HepG2 (cell line): ENCODE measurements around the gene EEF1AKMT4. TPM values are rescaled to one million over a fixed set of nuclear protein-coding genes. Genes with fewer than 3 reads are reported as not detected.
A peak's percentile ranks its signal among the peaks of the same experiment; 100 is the strongest.

Experiments
- BRCA1 ChIP-seq: sonication (generic); formaldehyde crosslinking; IDR thresholded peaks from 2 replicates; pipeline ENCODE4 v1.4.0; 2020; ENCODE audit warnings: missing genetic modification reagents
- ELF1 ChIP-seq: sonication (generic); formaldehyde crosslinking; IDR thresholded peaks from 2 replicates; pipeline ENCODE4 v1.4.0; 2020; ENCODE audit warnings: missing genetic modification reagents
- ZNF136 ChIP-seq: sonication (generic); formaldehyde crosslinking; IDR thresholded peaks from 2 replicates; pipeline ENCODE4 v1.8.1; 2022; ENCODE audit warnings: low read depth, mild to moderate bottlenecking, moderate library complexity, missing genetic modification reagents
- ZNF329 ChIP-seq: sonication (generic); formaldehyde crosslinking; IDR thresholded peaks from 2 replicates; pipeline ENCODE4 v1.9.0; 2021; ENCODE audit warnings: low read depth, mild to moderate bottlenecking, missing genetic modification reagents
- ZNF709 ChIP-seq: sonication (generic); formaldehyde crosslinking; IDR thresholded peaks from 2 replicates; pipeline ENCODE4 v1.5.0; 2020; ENCODE audit warnings: mild to moderate bottlenecking, missing genetic modification reagents
- ZSCAN30 ChIP-seq: sonication (generic); formaldehyde crosslinking; IDR thresholded peaks from 2 replicates; pipeline ENCODE4 v1.5.0; 2020; ENCODE audit warnings: mild to moderate bottlenecking, missing genetic modification reagents
- polyA plus RNA-seq, 8 experiments: library from polyadenylated mRNA; depleted of rRNA in 3 of 8; stranded (reverse) in 7 of 8; unstranded in 1 of 8; fragments of >200 nt; fragmentation: Illumina TruSeq in 4 of 8; extraction: Trizol in 4 of 8; gene quantifications; 2 replicates each; pipeline versions ENCODE4 v1.2.1 to v1.2.3, GENCODE V29; 2011 to 2016; ENCODE audit warnings: low read depth in 4 of 8, missing spikeins in 1 of 8, mixed read lengths in 1 of 8; ENCODE audit not compliant: insufficient read depth in 1 of 8
- total RNA-seq, 5 experiments: library from RNA; depleted of rRNA; stranded (reverse); fragments of >200 nt; fragmentation: Illumina TruSeq; extraction: Trizol; gene quantifications; 2 replicates each; pipeline ENCODE4 v1.2.3, GENCODE V29; 2016; ENCODE audit warnings: low read depth in 1 of 5
- TF ChIP-seq, protein P1 (sequence below): sonication (generic); formaldehyde crosslinking; IDR thresholded peaks from one replicate; pipeline ENCODE4 v1.5.1; 2020; ENCODE audit warnings: mild to moderate bottlenecking, missing genetic modification reagents; ENCODE audit errors: not compliant biosample characterization
- TF ChIP-seq, protein P2 (sequence below): sonication (generic); formaldehyde crosslinking; conservative IDR thresholded peaks from 2 replicates; pipeline ENCODE4 v1.4.0; 2020; ENCODE audit warnings: missing genetic modification reagents
- TF ChIP-seq, protein P3 (sequence below), 2 experiments: sonication (generic) in 1 of 2; formaldehyde crosslinking in 1 of 2; IDR thresholded peaks; 2 replicates each; pipeline versions ENCODE4 v1.6.1 to v1.9.0; 2014 to 2022; ENCODE audit warnings: antibody characterized with exemption in 1 of 2, borderline replicate concordance in 1 of 2, inconsistent platforms in 1 of 2, low read depth in 1 of 2, missing genetic modification reagents in 1 of 2

Gene EEF1AKMT4
- total and polyA plus RNA-seq, 2 of the 13 experiments (the other 11 are each of a cell fraction or from before 2014, with no cell fraction given): 13.1 to 15.8 TPM

DNA sequence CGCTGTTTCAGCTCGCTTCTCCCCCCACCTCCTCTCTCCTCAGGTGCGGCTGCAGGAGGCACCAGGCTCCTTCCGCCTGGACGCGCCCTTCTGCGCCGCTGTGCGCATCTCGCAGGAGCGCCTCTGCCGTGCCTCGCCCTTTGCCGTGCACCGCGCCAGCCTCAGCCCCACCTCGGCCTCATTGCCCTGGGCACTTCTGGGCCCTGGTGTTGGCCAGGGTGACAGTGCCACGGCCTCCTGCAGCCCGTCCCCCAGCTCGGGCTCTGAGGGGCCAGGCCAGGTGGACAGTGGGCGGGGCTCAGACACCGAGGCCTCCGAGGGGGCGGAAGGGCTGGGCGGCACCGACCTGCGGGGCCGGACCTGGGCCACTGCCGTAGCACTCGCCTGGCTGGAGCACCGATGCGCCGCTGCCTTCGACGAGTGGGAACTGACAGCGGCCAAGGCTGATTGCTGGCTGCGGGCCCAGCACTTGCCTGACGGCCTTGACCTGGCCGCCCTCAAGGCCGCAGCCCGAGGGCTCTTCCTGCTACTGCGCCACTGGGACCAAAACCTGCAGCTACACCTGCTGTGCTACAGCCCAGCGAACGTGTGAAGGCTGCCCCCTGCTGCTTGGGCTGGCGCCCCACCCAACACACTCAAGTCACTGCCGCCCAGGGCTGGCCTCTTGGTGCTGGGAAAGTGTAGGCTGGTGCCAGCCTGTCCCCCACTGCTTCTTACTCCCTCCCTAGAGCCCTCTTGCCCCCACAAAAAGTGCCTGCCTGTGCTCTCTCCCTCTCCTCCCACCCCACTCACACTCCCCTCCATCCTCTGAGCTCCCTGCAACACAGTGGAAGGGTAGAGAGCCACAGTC, 7.8 kb upstream of the EEF1AKMT4 start (continued):
- TF ChIP-seq, protein P1, sequence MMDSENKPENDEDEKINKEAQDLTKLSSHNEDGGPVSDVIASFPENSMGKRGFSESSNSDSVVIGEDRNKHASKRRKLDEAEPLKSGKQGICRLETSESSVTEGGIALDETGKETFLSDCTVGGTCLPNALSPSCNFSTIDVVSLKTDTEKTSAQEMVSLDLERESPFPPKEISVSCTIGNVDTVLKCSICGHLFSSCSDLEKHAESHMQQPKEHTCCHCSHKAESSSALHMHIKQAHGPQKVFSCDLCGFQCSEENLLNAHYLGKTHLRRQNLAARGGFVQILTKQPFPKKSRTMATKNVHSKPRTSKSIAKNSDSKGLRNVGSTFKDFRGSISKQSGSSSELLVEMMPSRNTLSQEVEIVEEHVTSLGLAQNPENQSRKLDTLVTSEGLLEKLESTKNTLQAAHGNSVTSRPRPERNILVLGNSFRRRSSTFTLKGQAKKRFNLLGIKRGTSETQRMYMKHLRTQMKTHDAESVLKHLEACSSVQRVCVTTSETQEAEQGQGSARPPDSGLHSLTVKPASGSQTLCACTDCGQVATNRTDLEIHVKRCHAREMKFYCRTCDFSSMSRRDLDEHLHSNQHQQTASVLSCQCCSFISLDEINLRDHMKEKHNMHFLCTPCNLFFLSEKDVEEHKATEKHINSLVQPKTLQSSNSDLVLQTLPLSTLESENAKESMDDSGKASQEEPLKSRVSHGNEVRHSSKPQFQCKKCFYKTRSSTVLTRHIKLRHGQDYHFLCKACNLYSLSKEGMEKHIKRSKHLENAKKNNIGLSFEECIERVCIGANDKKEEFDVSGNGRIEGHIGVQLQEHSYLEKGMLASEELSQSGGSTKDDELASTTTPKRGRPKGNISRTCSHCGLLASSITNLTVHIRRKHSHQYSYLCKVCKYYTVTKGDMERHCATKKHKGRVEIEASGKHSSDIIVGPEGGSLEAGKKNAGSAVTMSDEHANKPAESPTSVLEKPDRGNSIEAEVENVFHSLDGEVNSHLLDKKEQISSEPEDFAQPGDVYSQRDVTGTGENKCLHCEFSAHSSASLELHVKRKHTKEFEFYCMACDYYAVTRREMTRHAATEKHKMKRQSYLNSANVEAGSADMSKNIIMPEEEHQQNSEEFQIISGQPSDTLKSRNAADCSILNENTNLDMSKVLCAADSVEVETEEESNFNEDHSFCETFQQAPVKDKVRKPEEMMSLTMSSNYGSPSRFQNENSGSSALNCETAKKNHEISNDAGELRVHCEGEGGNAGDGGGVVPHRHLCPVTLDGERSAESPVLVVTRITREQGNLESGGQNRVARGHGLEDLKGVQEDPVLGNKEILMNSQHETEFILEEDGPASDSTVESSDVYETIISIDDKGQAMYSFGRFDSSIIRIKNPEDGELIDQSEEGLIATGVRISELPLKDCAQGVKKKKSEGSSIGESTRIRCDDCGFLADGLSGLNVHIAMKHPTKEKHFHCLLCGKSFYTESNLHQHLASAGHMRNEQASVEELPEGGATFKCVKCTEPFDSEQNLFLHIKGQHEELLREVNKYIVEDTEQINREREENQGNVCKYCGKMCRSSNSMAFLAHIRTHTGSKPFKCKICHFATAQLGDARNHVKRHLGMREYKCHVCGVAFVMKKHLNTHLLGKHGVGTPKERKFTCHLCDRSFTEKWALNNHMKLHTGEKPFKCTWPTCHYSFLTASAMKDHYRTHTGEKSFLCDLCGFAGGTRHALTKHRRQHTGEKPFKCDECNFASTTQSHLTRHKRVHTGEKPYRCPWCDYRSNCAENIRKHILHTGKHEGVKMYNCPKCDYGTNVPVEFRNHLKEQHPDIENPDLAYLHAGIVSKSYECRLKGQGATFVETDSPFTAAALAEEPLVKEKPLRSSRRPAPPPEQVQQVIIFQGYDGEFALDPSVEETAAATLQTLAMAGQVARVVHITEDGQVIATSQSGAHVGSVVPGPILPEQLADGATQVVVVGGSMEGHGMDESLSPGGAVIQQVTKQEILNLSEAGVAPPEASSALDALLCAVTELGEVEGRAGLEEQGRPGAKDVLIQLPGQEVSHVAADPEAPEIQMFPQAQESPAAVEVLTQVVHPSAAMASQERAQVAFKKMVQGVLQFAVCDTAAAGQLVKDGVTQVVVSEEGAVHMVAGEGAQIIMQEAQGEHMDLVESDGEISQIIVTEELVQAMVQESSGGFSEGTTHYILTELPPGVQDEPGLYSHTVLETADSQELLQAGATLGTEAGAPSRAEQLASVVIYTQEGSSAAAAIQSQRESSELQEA: peak; percentile 66
- TF ChIP-seq BRCA1: peak; percentile 98
- TF ChIP-seq ZNF329 (CRISPR knock-in tag): peak; percentile 83; the same call in 1 of the 2 replicates
- no peak for TF ChIP-seq ZNF136 (CRISPR knock-in tag)
- no peak; the same call in 1 of the 2 replicates for TF ChIP-seq ZNF709 (CRISPR knock-in tag)
- TF ChIP-seq, protein P2, sequence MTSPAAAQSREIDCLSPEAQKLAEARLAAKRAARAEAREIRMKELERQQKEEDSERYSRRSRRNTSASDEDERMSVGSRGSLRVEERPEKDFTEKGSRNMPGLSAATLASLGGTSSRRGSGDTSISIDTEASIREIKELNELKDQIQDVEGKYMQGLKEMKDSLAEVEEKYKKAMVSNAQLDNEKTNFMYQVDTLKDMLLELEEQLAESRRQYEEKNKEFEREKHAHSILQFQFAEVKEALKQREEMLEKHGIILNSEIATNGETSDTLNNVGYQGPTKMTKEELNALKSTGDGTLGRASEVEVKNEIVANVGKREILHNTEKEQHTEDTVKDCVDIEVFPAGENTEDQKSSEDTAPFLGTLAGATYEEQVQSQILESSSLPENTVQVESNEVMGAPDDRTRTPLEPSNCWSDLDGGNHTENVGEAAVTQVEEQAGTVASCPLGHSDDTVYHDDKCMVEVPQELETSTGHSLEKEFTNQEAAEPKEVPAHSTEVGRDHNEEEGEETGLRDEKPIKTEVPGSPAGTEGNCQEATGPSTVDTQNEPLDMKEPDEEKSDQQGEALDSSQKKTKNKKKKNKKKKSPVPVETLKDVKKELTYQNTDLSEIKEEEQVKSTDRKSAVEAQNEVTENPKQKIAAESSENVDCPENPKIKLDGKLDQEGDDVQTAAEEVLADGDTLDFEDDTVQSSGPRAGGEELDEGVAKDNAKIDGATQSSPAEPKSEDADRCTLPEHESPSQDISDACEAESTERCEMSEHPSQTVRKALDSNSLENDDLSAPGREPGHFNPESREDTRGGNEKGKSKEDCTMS (CRISPR knock-in tag): no peak
- peak; percentile 90 for TF ChIP-seq ELF1 (CRISPR knock-in tag)
- no peak for TF ChIP-seq ZSCAN30 (CRISPR knock-in tag)
- TF ChIP-seq, protein P3, sequence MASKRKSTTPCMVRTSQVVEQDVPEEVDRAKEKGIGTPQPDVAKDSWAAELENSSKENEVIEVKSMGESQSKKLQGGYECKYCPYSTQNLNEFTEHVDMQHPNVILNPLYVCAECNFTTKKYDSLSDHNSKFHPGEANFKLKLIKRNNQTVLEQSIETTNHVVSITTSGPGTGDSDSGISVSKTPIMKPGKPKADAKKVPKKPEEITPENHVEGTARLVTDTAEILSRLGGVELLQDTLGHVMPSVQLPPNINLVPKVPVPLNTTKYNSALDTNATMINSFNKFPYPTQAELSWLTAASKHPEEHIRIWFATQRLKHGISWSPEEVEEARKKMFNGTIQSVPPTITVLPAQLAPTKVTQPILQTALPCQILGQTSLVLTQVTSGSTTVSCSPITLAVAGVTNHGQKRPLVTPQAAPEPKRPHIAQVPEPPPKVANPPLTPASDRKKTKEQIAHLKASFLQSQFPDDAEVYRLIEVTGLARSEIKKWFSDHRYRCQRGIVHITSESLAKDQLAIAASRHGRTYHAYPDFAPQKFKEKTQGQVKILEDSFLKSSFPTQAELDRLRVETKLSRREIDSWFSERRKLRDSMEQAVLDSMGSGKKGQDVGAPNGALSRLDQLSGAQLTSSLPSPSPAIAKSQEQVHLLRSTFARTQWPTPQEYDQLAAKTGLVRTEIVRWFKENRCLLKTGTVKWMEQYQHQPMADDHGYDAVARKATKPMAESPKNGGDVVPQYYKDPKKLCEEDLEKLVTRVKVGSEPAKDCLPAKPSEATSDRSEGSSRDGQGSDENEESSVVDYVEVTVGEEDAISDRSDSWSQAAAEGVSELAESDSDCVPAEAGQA (IDR thresholded peaks at IDR 0.05; ENCODE audit: low read depth): 0 out of 2 replicates have a peak, but pooled peaks have one; percentile 31
- TF ChIP-seq, protein P3 (CRISPR knock-in tag; IDR thresholded peaks at IDR 0.05; ENCODE audit: borderline replicate concordance): 0 out of 2 replicates have a peak, but pooled peaks have one; percentile 44
